Measurements from ENCODE around the gene PDZD2.

PDZD2 gene

GRCh38 chr5:32126691-32127090 is 487.8 kb downstream of the PDZD2 start:
- no peak for DNase-seq

- no peak for DNase-seq
These were observed 488.8 kb downstream of the PDZD2 start for GRCh38 chr5:32127711-32128110.

- no peak for DNase-seq
These were observed 490.2 kb downstream of the PDZD2 start for GRCh38 chr5:32129074-32129598.

GRCh38 chr5:32130865-32131264 is 491.9 kb downstream of the PDZD2 start:
- no peak for DNase-seq

- DNase-seq: no peak
These were observed 492.7 kb downstream of the PDZD2 start for GRCh38 chr5:32131604-32132003.

GRCh38 chr5:32132757-32133156 is 493.8 kb downstream of the PDZD2 start:
- no peak for DNase-seq

GRCh38 chr5:32135086-32135485 is 496.2 kb downstream of the PDZD2 start:
- DNase-seq: no peak

- DNase-seq: no peak
These were observed 497.4 kb downstream of the PDZD2 start for GRCh38 chr5:32136342-32136741.

- peak; percentile 81 for DNase-seq
These were observed 500.0 kb downstream of the PDZD2 start for GRCh38 chr5:32138839-32139493.

- DNase-seq: no peak
These were observed 504.9 kb downstream of the PDZD2 start for GRCh38 chr5:32143617-32144377.

- DNase-seq: no peak
These were observed 505.7 kb downstream of the PDZD2 start for GRCh38 chr5:32144378-32145207.

- no peak for DNase-seq
These were observed 506.4 kb downstream of the PDZD2 start for GRCh38 chr5:32145378-32145777.

- no peak for DNase-seq
These were observed 508.3 kb downstream of the PDZD2 start for GRCh38 chr5:32147236-32147635.

- DNase-seq: no peak
These were observed 509.0 kb downstream of the PDZD2 start for GRCh38 chr5:32147959-32148358.

- DNase-seq: no peak
These were observed 511.4 kb downstream of the PDZD2 start for GRCh38 chr5:32150366-32150765.

- DNase-seq: no peak
These were observed 512.3 kb downstream of the PDZD2 start for GRCh38 chr5:32151198-32151597.

GRCh38 chr5:32153723-32154122 is 514.8 kb downstream of the PDZD2 start:
- DNase-seq: no peak

- DNase-seq: no peak
These were observed 516.3 kb downstream of the PDZD2 start for GRCh38 chr5:32155211-32155610.

GRCh38 chr5:32156635-32157034 is 517.7 kb downstream of the PDZD2 start:
- no peak for DNase-seq

GRCh38 chr5:32157078-32157477 is 518.1 kb downstream of the PDZD2 start:
- no peak for DNase-seq

GRCh38 chr5:32158679-32158975 is 519.7 kb downstream of the PDZD2 start:
- no peak for DNase-seq

GRCh38 chr5:32159328-32160072 is 520.6 kb downstream of the PDZD2 start:
- DNase-seq: no peak

GRCh38 chr5:32160228-32160627 is 521.3 kb downstream of the PDZD2 start:
- DNase-seq: no peak

Data from stimulated activated CD4-positive, alpha-beta T cell treated with anti-CD3 and anti-CD28 coated beads, Interleukin-1b, Interleukin-23, amount 100 ng/mL, for 48 hours (primary cell).